T1000 (cell line): ENCODE results near the gene CPOX.

Experiments used
- DNase-seq: peaks from one replicate; lab custom pipeline; 2025; ENCODE audit warnings: mixed read lengths; lab: John Stamatoyannopoulos, UW

The CPOX gene

DNA sequence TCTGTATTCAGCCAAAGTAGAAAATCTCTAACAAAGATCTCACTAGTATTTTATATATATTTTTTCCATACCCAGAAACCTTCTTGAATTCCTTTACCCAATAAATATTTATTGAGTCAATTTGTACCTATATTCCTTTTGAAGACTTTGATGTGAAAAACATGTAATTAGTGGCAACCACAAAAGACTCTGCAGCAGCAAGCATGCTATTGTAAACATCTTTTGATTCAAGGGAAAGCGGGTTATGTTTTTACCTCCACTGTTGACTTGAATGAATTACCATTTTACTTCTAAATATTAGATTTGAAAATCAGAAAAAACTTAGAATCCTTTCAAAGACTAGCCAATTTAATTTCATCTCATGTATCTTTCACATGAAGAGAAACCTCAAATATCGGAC is 59.2 kb downstream of the CPOX start:
- no peak for DNase-seq

- DNase-seq: no peak
Observed at GRCh38 chr3:98532709-98533571, 60.5 kb downstream of the CPOX start.

- DNase-seq: no peak
Observed at GRCh38 chr3:98532275-98532637, 61.2 kb downstream of the CPOX start.

DNA sequence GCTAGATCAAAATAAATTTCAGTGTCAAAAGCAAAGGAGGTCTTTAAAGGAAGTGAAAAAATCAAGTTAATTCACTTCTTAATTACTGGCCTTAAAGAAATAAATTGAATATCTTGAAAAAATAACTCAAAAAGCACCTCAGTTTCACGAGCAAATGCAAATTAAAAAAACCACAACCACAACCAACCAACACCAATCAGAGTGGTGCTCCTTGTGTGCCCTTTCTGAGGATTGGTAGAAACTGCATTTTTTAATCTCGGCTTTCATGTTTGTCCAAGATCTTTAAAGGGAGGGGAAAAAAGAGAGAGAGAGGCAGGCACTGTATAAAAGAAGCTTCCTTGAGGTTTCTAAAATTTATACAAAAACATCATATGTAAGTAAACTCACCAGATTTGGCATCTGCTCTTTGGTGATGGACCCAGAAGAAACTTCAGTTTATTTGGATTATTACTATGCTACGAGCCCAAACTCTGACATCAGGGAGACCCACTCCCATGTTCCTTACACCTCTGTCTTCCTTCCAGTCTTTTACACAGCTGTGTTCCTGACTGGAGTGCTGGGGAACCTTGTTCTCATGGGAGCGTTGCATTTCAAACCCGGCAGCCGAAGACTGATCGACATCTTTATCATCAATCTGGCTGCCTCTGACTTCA is 61.7 kb downstream of the CPOX start, which contains the start of gene GPR15:
GPR15 (plus strand) TSS at position 357 of the 653 bp plus-strand sequence; CDS start at position 413, 56 bp downstream.
- DNase-seq: no peak

DNA sequence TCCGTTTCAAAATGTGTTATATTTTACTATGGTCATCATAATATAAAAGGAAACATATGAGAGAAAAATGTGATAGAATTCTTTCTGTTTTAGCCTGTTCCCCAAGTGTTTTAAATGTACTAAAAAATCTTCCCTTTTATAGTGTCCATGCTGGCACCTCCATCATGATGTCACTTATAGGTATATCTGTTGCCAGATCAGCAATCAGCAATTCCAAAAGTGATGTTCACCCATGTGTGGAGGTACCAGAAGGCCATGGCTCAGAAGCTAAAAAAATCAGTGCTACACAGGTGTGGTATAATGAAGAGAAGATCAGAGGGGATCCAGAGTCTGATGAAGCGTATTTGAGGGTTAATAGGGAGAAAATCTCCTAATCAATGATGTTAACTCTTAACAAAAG is 62.7 kb downstream of the CPOX start:
- DNase-seq: no peak

DNA sequence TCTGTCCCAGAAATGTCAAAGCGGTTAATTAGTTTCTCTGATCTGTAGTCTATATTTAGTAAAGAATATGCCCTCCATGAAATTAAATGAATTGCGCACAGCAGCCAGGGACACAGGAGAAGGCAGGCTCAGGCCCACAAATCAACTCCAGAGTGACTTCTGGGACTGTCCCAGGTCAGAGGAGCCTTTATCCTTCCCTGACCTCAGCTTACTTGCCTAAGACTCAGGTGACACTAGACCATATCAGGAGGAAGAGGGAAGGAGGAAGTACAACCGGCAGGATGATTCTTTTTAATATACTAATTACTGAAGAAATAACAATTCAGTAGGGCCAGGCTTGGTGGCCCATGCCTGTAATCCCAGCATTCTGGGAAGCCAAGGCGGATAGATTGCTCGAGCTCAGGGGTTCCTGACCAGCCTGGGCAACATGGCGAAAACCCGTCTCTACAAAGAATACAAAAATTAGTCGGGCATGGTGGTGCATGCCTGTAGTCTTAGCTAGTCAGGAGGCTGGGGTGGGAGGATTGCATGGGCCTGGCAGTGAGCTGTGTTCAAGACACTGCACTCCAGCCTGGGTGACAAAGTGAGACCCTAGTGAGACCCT is 63.5 kb downstream of the CPOX start:
- no peak for DNase-seq
